Naive B cell (primary cell): ENCODE measurements around the gene TNIP3. TPM values are rescaled to one million over a fixed set of nuclear protein-coding genes. Genes with fewer than 3 reads are reported as not detected.

ENCODE experiments used
- ATAC-seq, 2 donors: fragments of 150-1000 bp; cut with Tn5 transposase; 2 replicates each; pipeline ENCODE4 v1.10.0; 2021; ENCODE audit warnings: low read depth in 2 of 2, mild to moderate bottlenecking in 2 of 2, moderate library complexity in 2 of 2
- DNase-seq: peaks from one replicate; pipeline ENCODE4 v3.0.0; 2022
- H3K27ac Mint-ChIP-seq, 6 donors: one replicate each; pipeline ENCODE4 v1.8.0; 2020 to 2022; ENCODE audit warnings: mild to moderate bottlenecking in 6 of 6, mixed read lengths in 6 of 6, moderate library complexity in 5 of 6, inconsistent platforms in 2 of 6
- H3K27me3 Mint-ChIP-seq, 3 donors: one replicate each; pipeline ENCODE4 v1.8.0; 2021 to 2022; ENCODE audit warnings: mixed read lengths in 3 of 3, mild to moderate bottlenecking in 1 of 3
- H3K36me3 Mint-ChIP-seq, 2 donors: one replicate each; pipeline ENCODE4 v1.8.0; 2020 to 2022; ENCODE audit warnings: mixed read lengths in 2 of 2, inconsistent platforms in 1 of 2, mild to moderate bottlenecking in 1 of 2
- H3K4me1 Mint-ChIP-seq, 3 donors: one replicate each; pipeline ENCODE4 v1.8.0; 2020 to 2022; ENCODE audit warnings: mixed read lengths in 3 of 3, inconsistent platforms in 1 of 3, mild to moderate bottlenecking in 1 of 3, moderate library complexity in 1 of 3
- H3K4me3 Mint-ChIP-seq, 8 donors: one replicate each; pipeline ENCODE4 v1.8.0; 2020 to 2022; ENCODE audit warnings: mild to moderate bottlenecking in 8 of 8, mixed read lengths in 8 of 8, moderate library complexity in 8 of 8, inconsistent platforms in 2 of 8
- H3K9me3 Mint-ChIP-seq, 7 donors: one replicate each; pipeline ENCODE4 v1.8.0; 2020 to 2022; ENCODE audit warnings: mixed read lengths in 7 of 7, mild to moderate bottlenecking in 5 of 7, inconsistent platforms in 2 of 7, moderate library complexity in 1 of 7
- polyA plus RNA-seq, 6 donors: library from polyadenylated mRNA; unstranded; fragments of 300-500 nt; fragmentation: Illumina TruSeq; gene quantifications; one replicate each; pipeline ENCODE4 v1.2.3, GENCODE V29; 2021; ENCODE audit warnings: low read depth in 6 of 6

The TNIP3 gene
- polyA plus RNA-seq, 6 donors from 2014 or later: not detected

DNA sequence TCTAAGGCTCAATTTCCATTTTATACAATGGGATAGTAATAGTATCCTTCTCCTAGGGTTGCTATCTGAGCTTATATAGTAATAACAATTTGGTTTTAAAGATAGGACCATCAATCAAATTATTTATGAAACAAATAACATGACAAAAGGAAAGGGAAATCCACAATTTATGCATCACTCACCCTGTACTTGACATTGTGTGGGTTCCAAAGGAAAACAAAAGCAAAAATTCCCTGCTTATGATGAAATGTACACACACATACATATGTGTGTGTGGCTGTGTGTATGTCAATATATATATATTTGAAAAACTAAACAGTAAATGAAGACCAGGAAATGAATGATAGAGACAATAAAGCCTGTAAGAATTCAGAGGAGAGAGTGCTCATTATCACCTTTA, 2.9 kb upstream of the TNIP3 start:
- ATAC-seq (no peak), DNase-seq (no peak)
- H3K4me1 Mint-ChIP-seq: no peaks in the 10 kb centered on the region
- H3K4me3 Mint-ChIP-seq: no peak overlapping the region
- peaks cover 0 to 14% (median 0%) of the 10 kb centered on the region in 3 donors for H3K27me3 Mint-ChIP-seq
- no peak overlapping the region for H3K27ac Mint-ChIP-seq
- H3K9me3 Mint-ChIP-seq: peaks cover 0 to 5% (median 0%) of the 10 kb centered on the region in 7 donors
- no peaks in the 10 kb centered on the region for H3K36me3 Mint-ChIP-seq

DNA sequence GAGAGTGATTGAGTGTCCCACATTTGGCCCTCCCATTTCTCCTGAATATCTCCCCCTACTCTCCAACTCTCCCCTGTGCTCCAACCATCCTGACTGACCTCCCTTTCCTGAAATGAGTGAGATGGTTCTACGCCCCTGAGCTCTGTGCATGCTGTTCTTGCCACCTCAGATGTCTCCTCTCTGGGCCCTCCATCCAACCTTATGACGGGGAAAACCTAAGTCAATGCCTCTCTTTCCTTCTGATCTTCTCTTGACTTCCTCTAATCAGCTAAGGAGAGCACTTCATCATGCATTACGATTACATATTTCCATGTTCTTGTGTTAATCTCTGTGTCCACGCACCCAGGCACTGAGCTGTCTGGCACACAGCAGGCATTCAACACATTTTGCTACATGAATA, 1.1 kb upstream of the TNIP3 start:
- no peaks in the 10 kb centered on the region for H3K36me3 Mint-ChIP-seq
- no peak for DNase-seq
- no peak overlapping the region for H3K27ac Mint-ChIP-seq
- H3K27me3 Mint-ChIP-seq: peaks cover 0 to 13% (median 0%) of the 10 kb centered on the region in 3 donors
- no peak overlapping the region for H3K4me3 Mint-ChIP-seq
- peaks cover 0 to 5% (median 0%) of the 10 kb centered on the region in 7 donors for H3K9me3 Mint-ChIP-seq
- no peak for ATAC-seq
- H3K4me1 Mint-ChIP-seq: no peaks in the 10 kb centered on the region

DNA sequence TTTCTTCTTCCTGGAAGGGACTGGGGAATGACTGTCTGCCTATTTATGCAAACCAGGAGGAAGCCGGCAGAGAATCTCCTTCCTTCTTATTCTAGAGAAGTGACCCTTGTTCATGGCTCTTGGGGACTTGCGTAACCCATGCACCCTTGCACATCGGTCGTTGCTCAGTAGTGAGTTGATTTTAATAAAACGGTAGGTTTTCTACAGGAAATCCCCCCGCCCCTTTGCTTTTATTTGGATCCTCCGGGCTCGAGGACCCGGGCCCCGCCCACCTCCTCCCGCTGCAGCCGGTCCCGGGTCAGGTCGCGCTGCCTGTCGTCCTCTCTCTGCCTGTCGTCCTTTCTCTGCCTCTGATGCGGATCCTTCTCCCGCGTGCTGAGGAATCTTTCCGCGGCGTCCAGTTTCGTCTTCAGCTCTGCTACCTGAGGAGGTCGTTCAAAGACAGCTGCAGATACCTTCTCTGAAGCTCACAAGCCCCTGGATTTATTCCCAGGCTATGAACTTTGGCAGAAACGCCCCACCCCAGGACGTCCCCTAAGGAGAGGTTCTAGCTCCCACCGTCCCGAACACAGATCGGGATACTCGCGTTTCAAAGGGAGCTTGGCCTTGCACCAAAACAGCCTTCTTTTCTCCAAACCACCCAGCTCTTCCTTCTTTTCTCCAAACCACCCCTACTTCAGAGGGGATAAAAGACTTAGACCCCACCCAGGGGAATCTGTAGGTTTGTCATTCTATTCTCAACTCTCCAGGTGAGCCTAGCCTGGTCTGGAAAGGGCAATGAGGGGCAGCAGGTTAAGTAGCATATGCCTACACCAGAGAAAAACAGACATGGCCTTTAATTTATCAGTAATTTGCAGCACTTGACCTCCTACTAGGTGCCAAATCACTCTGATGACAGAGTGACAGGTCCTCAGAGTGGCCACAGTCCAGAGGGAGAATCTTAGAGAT, 7.0 kb downstream of the TNIP3 start:
- ATAC-seq (no peak), DNase-seq (no peak)
- H3K27ac Mint-ChIP-seq: no peak overlapping the region

DNA sequence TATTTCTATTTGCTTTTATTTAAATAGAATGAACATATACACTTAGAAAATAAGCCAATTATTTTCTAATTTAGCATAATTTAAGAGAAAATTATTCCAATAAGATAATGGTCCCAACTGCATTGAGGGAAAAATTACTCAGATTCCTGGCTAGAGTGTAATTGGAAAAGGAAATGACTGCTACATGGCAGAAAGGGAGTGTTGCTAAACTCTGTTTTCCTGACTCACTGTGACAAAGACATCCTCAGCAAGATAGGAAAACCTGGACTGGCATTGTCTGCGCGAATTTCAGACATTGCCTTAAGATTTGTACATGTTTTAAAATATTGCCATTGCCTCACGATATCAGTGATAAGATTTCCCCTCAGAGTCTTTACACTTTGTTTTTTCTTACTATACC, 8.2 kb downstream of the TNIP3 start:
- ATAC-seq (no peak), DNase-seq (no peak)
- Mint-ChIP-seq H3K4me3 (peak overlapping the region in 1 of 8 donors; percentile 4), H3K27me3 (peaks cover 23 to 33% (median 30%) of the 10 kb centered on the region in 3 donors), H3K4me1 (peaks cover 7 to 9% (median 8%) of the 10 kb centered on the region in 3 donors), H3K9me3 (peaks cover 0 to 3% (median 0%) of the 10 kb centered on the region in 7 donors), H3K36me3 (no peaks in the 10 kb centered on the region), H3K27ac (no peak overlapping the region)

More for the DNA sequence above, 7.0 kb downstream of the TNIP3 start:
- H3K27me3 Mint-ChIP-seq: peaks cover 23 to 33% (median 30%) of the 10 kb centered on the region in 3 donors
- H3K4me3 Mint-ChIP-seq: peak overlapping the region in 7 of 8 donors; percentile 2 to 84 (median 57)
- peaks cover 7 to 9% (median 8%) of the 10 kb centered on the region in 3 donors for H3K4me1 Mint-ChIP-seq
- H3K9me3 Mint-ChIP-seq: peaks cover 0 to 3% (median 0%) of the 10 kb centered on the region in 7 donors
- H3K36me3 Mint-ChIP-seq: no peaks in the 10 kb centered on the region

DNA sequence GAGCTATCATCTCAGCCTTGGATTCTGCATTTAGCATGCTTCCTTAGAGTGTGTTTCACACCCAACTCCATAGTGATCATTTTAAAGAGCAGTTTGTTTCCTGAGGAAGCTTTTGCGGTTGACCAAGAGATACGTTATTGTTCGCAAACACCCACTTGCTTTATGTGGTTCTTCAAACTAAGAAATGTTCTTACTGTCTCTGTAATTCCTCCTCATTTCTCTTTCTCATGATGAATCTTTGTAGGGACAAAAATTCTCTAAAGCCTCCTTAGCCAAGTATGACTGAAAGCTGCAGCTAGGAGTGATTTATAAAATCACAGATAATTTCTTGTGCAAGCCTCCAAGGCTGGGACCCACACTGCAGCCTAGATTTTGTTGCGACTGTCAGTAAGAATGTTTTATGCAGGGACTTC, 10.0 kb downstream of the TNIP3 start:
- ATAC-seq (no peak), DNase-seq (no peak)
- Mint-ChIP-seq H3K9me3 (peaks cover 0 to 3% (median 0%) of the 10 kb centered on the region in 7 donors), H3K27me3 (peaks cover 19 to 30% (median 27%) of the 10 kb centered on the region in 3 donors), H3K4me1 (peaks cover 7 to 9% (median 8%) of the 10 kb centered on the region in 3 donors), H3K4me3 (no peak overlapping the region), H3K27ac (no peak overlapping the region), H3K36me3 (no peaks in the 10 kb centered on the region)

DNA sequence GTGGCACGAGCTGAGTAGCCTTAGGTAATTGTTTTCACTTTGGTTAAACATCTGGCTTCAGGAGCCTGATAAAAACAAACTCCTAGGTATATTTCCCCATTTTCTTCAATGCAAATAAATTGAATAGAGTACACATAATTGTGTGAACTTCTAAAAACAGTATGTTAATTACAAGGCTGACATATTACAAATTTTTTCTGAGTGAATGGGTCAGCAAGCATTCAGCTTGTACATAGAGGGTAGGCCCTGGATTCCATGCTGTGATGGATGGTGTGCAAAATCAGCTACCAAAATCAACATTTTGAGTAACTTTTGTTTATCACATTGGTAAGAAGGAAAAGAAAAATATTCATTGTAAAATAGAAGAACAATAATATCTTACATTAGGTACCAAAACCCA, 12.2 kb downstream of the TNIP3 start:
- H3K4me3 Mint-ChIP-seq: no peak overlapping the region
- peaks cover 1 to 3% (median 2%) of the 10 kb centered on the region in 3 donors for H3K4me1 Mint-ChIP-seq
- DNase-seq: no peak

DNA sequence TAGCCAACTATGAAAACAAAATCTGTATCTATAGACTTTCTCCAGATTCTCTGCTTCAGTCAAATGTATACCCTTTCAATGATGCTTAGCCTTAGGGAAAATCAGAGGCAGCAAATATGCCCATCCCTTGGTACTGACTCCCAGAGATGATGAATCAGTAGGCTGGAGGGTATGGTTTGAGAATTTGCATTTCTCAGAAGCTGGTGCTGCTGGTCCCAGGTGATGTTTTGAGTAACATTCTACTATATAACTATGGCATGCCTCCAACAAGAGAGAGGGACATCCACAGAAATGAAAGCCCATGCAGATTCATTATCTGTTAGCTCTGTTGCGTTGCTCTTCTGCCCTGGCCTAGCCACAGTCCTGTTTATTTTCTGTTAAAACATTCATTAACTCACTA, 13.6 kb downstream of the TNIP3 start:
- Mint-ChIP-seq H3K36me3 (no peaks in the 10 kb centered on the region), H3K9me3 (no peaks in the 10 kb centered on the region), H3K27ac (no peak overlapping the region), H3K4me3 (no peak overlapping the region), H3K27me3 (peaks cover 0 to 5% (median 0%) of the 10 kb centered on the region in 3 donors), H3K4me1 (no peaks in the 10 kb centered on the region)
- DNase-seq (no peak), ATAC-seq (no peak)

More for the DNA sequence above, 12.2 kb downstream of the TNIP3 start:
- H3K27me3 Mint-ChIP-seq: peaks cover 7 to 11% (median 10%) of the 10 kb centered on the region in 3 donors
- H3K27ac Mint-ChIP-seq: no peak overlapping the region
- H3K9me3 Mint-ChIP-seq: no peaks in the 10 kb centered on the region
- no peaks in the 10 kb centered on the region for H3K36me3 Mint-ChIP-seq
- ATAC-seq: no peak

DNA sequence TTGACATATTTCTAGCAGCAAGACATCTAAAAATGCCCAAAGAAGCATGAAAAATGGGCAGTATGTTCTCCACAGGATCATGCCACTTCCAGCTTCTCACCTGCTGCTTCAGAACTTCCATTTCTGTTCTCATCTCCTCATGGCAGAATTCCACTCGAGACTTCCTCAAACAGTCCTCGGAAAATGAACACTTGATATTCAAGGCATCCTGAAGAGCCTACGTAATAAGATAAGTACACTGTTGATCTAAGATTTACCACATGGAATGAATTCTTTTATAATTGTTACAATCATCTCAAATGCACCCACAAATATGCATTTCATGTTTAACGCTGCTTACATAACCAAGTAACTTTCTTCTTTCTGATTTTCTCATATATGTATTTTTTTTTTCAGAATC, 14.1 kb downstream of the TNIP3 start:
- no peak for ATAC-seq
- peaks cover 0 to 5% (median 0%) of the 10 kb centered on the region in 3 donors for H3K27me3 Mint-ChIP-seq

DNA sequence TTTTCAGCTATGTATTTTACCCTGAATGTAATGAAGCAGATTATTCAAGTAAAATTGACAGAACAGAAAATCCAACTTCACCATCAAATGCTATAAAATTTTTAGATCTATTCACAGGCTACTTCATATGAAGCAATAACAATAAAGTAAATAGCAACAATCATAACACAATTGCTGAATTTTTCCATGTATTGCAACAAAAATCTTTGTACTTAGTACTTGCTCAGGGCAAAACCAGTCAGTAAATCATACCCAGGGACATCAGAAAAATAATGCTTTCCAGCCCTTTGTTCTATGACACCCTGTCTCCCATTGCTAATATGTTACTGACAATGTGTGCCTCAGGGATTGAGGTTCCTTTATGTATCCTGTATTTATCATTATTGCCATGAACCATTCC, 15.5 kb downstream of the TNIP3 start:
- Mint-ChIP-seq H3K4me1 (no peaks in the 10 kb centered on the region), H3K36me3 (no peaks in the 10 kb centered on the region), H3K27ac (no peak overlapping the region), H3K9me3 (no peaks in the 10 kb centered on the region), H3K4me3 (no peak overlapping the region), H3K27me3 (peaks cover 0 to 5% (median 0%) of the 10 kb centered on the region in 3 donors)
- ATAC-seq (no peak), DNase-seq (no peak)

More for the DNA sequence above, 14.1 kb downstream of the TNIP3 start:
- Mint-ChIP-seq H3K36me3 (no peaks in the 10 kb centered on the region), H3K27ac (no peak overlapping the region), H3K4me1 (no peaks in the 10 kb centered on the region), H3K9me3 (no peaks in the 10 kb centered on the region), H3K4me3 (no peak overlapping the region)
- no peak for DNase-seq

DNA sequence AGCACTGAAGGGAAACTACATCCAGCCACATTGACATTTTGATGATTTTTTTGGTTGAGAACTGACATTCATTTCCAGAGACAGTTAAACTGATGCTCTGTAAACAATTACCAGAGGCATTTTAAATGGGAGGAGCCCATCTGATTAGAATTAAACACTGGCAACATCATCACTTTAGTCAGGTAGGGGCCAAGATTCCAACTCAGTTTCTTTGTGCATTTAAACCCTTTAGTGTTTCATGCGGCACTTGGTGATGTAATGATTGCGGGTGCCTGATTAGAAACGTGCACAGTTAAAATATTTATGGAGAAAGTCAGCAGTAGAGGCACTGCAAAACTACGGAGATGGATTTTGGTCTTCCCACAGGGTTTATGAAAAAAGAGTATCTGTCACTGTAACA, 16.1 kb downstream of the TNIP3 start:
- H3K27me3 Mint-ChIP-seq: peaks cover 0 to 5% (median 0%) of the 10 kb centered on the region in 3 donors
- ATAC-seq: no peak
- no peak overlapping the region for H3K27ac Mint-ChIP-seq
- H3K4me3 Mint-ChIP-seq: no peak overlapping the region
- no peaks in the 10 kb centered on the region for H3K4me1 Mint-ChIP-seq
- H3K36me3 Mint-ChIP-seq: no peaks in the 10 kb centered on the region
- H3K9me3 Mint-ChIP-seq: no peaks in the 10 kb centered on the region
- DNase-seq: no peak

DNA sequence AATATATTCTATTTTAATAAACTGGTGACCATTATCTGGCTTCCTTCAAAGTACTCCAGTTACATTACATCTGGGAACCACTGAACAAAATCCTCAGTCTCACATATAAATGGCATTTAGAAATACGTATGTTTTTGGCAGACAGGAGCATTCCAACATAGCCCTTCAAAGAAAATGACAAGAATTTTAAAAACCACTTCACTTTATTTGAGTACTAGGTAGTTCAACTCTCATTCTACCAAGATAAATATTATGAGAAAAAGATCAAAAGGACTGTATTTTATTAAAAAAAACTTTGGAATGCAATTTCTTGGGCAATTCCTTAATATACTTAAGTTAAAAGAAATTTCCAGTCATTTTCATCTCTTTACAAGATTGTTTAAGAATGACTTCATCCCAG, 17.6 kb downstream of the TNIP3 start:
- no peak for ATAC-seq
- DNase-seq: no peak
- no peak overlapping the region for H3K4me3 Mint-ChIP-seq
- H3K27me3 Mint-ChIP-seq: peaks cover 0 to 5% (median 0%) of the 10 kb centered on the region in 3 donors
- peaks cover 0 to 1% (median 0%) of the 10 kb centered on the region in 7 donors for H3K9me3 Mint-ChIP-seq
- no peak overlapping the region for H3K27ac Mint-ChIP-seq
- no peaks in the 10 kb centered on the region for H3K4me1 Mint-ChIP-seq
- H3K36me3 Mint-ChIP-seq: no peaks in the 10 kb centered on the region

DNA sequence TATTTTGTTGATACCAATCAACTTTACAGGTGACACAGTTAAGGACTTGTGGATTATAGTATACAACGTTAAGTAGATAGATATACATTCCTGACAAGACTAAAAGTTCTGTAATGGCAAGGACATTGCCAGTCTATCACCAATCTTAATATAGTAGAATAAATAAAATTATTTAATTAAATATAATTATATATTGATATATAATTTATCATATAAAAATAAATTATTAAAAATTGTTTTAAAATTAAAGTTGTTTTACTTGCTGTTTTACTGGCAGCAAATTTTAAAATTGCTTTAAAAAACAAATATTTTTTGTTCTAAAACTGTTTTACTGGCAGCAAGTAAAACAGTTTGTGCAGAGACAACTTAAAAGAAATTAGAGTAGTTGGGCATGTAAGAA, 18.7 kb downstream of the TNIP3 start:
- H3K4me1 Mint-ChIP-seq: no peaks in the 10 kb centered on the region
- peaks cover 0 to 1% (median 0%) of the 10 kb centered on the region in 7 donors for H3K9me3 Mint-ChIP-seq
- DNase-seq (no peak), ATAC-seq (no peak)
- no peak overlapping the region for H3K4me3 Mint-ChIP-seq
- H3K27ac Mint-ChIP-seq: no peak overlapping the region
- peaks cover 0 to 5% (median 0%) of the 10 kb centered on the region in 3 donors for H3K27me3 Mint-ChIP-seq
- H3K36me3 Mint-ChIP-seq: no peaks in the 10 kb centered on the region

DNA sequence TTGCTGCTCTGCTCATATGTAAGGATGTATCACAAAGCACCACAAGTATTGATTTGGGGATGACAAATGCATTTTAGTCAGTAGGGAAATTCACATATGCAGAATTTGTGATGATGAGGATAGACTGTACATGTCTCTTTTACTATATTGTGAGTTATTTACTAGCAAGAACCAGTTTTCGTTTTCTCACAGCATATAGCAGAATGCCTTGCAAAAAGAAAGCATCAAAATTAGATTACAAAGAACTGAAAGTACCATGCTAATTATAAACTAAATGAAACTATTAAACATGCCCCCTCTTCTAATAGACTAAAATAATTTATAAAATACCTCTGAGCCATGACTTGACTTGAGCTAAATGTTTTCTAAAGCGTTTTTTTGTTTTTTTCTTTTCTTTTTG, 20.1 kb downstream of the TNIP3 start:
- peaks cover 0 to 1% (median 0%) of the 10 kb centered on the region in 7 donors for H3K9me3 Mint-ChIP-seq

DNA sequence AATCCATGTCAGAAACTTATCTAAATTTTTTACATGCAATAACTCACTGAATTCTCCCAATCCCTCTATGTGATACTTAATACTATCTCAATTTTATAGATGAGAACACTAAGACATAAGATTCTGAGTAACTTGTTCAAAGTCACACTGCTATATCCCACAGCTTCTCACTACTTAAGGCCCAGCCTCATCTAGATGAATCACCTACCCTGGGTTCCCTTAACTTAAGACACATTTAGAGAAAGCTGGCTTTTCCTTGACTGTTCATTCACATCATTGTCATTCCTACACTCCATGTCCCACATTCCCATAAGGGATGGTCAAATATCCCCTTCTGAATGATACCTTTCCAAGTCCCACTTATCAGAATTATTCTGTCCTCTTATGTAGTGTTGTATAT, 21.0 kb downstream of the TNIP3 start:
- H3K9me3 Mint-ChIP-seq: peaks cover 0 to 1% (median 0%) of the 10 kb centered on the region in 7 donors
- H3K27ac Mint-ChIP-seq: no peak overlapping the region

More for the DNA sequence above, 20.1 kb downstream of the TNIP3 start:
- no peaks in the 10 kb centered on the region for H3K4me1 Mint-ChIP-seq
- peaks cover 0 to 4% (median 0%) of the 10 kb centered on the region in 3 donors for H3K27me3 Mint-ChIP-seq
- H3K27ac Mint-ChIP-seq: no peak overlapping the region
- no peaks in the 10 kb centered on the region for H3K36me3 Mint-ChIP-seq
- H3K4me3 Mint-ChIP-seq: no peak overlapping the region
- ATAC-seq: no peak
- no peak for DNase-seq

More for the DNA sequence above, 21.0 kb downstream of the TNIP3 start:
- H3K36me3 Mint-ChIP-seq: no peaks in the 10 kb centered on the region
- H3K4me1 Mint-ChIP-seq: no peaks in the 10 kb centered on the region
- DNase-seq (no peak), ATAC-seq (no peak)
- H3K27me3 Mint-ChIP-seq: no peaks in the 10 kb centered on the region
- H3K4me3 Mint-ChIP-seq: no peak overlapping the region
